Bronchial epithelial cell (primary cell): Measurements from ENCODE around the gene KRTAP19-6. TPM values are rescaled to one million over a fixed set of nuclear protein-coding genes. Genes with fewer than 3 reads are reported as not detected.

Source experiments
- DNase-seq: peaks from one replicate; pipeline ENCODE4 v3.0.0-alpha.2; 2010; ENCODE audit warnings: low read depth
- FAIRE-seq: peaks from 2 replicates; lab custom pipeline; 2011; peaks lifted over from hg19 to GRCh38; lab: Jason Lieb, UNC
- H3K27me3 ChIP-seq: 2 replicates; pipeline ENCODE4 v1.5.1; 2011; ENCODE audit warnings: low read length; ENCODE audit not compliant: control insufficient read depth, insufficient read depth
- H3K36me3 ChIP-seq: 2 replicates; pipeline ENCODE4 v1.5.1; 2011; ENCODE audit warnings: low read length; ENCODE audit not compliant: control insufficient read depth, insufficient read depth
- H3K4me3 ChIP-seq: 2 replicates; pipeline ENCODE4 v1.5.1; 2011; ENCODE audit warnings: mild to moderate bottlenecking, low read depth, low read length, control low read depth
- total RNA-seq: library from RNA; depleted of rRNA; stranded (reverse); fragments of >200 nt; gene quantifications from 2 replicates; pipeline ENCODE4 v1.2.1, GENCODE V29; 2014
- TF ChIP-seq, protein P1 (sequence below): IDR thresholded peaks from 2 replicates; pipeline ENCODE4 v1.5.1; 2011; ENCODE audit warnings: mild to moderate bottlenecking, moderate library complexity, low read length, control low read depth, inconsistent platforms; ENCODE audit not compliant: insufficient read depth, severe bottlenecking

Gene KRTAP19-6, protein sequence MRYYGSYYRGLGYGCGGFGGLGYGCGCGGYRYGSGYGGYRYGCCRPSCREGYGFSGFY
- total RNA-seq: not detected in 2 replicates

DNA sequence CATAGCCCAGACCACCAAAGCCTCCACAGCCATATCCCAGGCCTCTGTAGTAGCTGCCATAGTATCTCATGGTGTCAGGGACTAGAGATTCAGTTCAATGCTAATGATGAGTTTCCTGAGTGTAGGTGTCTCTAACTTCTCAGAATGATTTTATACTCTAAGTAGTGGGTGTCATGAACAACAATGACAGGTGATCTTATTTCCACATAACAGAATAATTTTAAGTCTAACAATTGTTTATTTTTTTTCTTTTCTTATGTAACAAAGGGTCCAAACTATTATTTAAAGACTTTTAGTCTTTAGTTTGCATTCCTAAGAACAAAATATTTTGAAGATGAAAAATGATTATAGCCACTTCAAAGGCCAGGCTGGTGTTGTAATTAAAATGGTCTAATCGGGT is at the start of gene KRTAP19-6:
Gene KRTAP19-6, minus strand, starts transcription at position 101 of the 400 bp plus-strand sequence. Its CDS starts 31 bp downstream, at position 70.
- FAIRE-seq: no peak
- Histone ChIP-seq H3K36me3 (no peaks in the 10 kb centered on the region), H3K27me3 (no peaks in the 10 kb centered on the region), H3K4me3 (no peak within 1 kb of the TSS)
- TF ChIP-seq, protein P1, sequence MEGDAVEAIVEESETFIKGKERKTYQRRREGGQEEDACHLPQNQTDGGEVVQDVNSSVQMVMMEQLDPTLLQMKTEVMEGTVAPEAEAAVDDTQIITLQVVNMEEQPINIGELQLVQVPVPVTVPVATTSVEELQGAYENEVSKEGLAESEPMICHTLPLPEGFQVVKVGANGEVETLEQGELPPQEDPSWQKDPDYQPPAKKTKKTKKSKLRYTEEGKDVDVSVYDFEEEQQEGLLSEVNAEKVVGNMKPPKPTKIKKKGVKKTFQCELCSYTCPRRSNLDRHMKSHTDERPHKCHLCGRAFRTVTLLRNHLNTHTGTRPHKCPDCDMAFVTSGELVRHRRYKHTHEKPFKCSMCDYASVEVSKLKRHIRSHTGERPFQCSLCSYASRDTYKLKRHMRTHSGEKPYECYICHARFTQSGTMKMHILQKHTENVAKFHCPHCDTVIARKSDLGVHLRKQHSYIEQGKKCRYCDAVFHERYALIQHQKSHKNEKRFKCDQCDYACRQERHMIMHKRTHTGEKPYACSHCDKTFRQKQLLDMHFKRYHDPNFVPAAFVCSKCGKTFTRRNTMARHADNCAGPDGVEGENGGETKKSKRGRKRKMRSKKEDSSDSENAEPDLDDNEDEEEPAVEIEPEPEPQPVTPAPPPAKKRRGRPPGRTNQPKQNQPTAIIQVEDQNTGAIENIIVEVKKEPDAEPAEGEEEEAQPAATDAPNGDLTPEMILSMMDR: no peak
- no peak for DNase-seq

DNA sequence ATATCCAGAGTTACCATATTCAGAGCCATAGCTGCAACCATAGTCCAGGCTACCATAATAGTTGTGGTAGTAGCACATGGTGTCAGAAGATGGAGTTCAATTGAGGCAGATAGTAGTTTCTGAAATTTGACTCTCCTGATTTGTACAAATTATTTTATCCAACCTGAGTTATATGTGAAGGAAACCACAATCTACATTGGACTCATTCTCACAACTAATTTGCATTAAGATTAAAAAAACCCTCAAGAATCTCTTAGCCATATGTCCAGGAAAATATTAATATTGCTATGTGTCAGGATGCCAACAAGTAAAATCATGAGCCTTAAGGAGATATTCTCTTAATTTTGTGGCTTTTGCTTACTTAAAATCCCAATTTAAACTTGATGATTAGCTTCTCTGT is 48.6 kb upstream of the KRTAP19-6 start, which contains the start of gene KRTAP22-2:
Gene KRTAP22-2, minus strand, starts transcription at position 101 of the 400 bp plus-strand sequence.
- Histone ChIP-seq H3K36me3 (no peaks in the 10 kb centered on the region), H3K4me3 (no peak within 1 kb of the TSS), H3K27me3 (no peaks in the 10 kb centered on the region)
- TF ChIP-seq, protein P1: no peak
- FAIRE-seq (no peak), DNase-seq (no peak)

DNA sequence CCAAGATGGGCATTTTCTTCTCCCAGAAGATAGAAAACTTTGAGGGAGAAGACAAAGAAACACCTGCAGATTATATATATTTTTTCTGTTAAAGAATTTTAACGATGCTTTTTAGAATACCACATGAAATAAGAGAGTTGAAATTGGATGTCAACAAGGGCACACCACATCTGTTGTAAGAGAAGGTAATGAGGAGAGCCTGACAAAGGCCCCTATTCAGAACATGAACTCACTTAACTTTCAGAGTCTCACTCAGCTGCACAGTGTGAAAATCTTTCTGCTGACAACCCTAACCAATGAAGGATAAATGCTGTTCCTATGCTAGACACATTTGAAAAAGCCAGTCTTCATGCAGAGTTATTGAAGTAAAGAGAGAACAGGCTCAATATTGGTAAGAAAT is 41.2 kb upstream of the KRTAP19-6 start:
- Histone ChIP-seq H3K4me3 (no peak overlapping the region), H3K36me3 (no peaks in the 10 kb centered on the region), H3K27me3 (no peaks in the 10 kb centered on the region)
- DNase-seq (no peak), FAIRE-seq (no peak)
- TF ChIP-seq, protein P1: no peak

DNA sequence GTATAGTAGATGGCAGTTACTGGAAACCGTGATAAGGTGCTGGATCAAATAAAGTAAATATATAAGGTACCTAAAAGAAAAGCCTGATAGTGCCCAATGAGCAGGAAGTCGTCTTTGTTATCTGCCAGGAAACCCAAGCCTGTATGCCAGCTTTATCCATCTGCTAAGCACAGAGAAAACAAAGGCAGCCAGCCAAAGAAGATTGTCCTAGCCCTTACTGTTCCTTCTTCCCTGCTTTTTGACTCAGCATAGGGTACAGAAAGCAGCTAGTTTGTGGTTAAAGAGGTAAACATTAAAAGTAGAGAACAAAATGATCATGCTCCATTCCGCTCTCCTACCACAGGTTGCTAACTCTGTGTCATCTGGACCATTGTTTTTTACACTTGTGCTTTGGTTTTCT is 38.5 kb upstream of the KRTAP19-6 start:
- FAIRE-seq (no peak), DNase-seq (no peak)
- H3K27me3 ChIP-seq: no peaks in the 10 kb centered on the region
- TF ChIP-seq, protein P1: no peak
- H3K36me3 ChIP-seq: no peaks in the 10 kb centered on the region
- no peak overlapping the region for H3K4me3 ChIP-seq

DNA sequence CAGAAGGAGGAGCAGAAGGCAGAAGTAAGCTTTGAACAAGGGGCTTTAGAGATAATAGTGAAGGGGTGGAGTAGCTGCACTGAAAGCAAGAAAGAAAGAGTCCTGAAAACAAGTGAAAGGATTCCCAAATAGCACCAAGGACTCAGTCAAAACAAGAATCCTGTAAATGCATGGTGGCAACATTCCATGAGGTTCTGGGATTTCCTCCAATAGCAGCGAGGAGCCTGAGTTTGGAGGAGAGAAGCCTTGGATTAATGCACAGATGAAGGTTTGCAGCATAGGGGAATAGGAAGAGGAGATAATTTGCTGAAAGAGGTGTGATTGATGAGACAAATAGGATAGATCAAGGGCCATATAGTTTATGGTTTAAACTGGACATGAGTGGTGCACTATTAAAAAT is 37.7 kb upstream of the KRTAP19-6 start:
- FAIRE-seq (no peak), DNase-seq (no peak)
- TF ChIP-seq, protein P1: no peak
- H3K4me3 ChIP-seq: no peak overlapping the region
- no peaks in the 10 kb centered on the region for H3K27me3 ChIP-seq
- no peaks in the 10 kb centered on the region for H3K36me3 ChIP-seq

DNA sequence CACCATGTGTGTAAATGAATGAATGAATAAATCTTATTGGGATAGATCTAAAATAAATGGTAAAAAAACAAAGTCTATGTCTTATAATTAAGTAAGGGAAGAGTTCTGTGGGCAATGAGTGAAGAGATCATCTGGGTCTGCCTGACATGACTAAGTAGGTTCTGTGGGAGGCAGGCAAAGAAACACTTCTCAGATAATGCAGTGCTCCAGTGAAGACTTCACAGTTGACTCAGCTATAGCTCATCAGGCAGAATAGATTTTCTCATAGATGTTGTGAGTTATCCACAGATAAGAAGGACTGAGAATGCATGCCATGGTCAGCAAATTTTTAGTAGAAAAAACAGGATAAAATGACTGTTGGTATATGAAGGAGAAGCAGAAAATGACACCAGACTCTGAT is 36.1 kb upstream of the KRTAP19-6 start:
- DNase-seq (no peak), FAIRE-seq (no peak)
- TF ChIP-seq, protein P1: no peak
- Histone ChIP-seq H3K4me3 (no peak overlapping the region), H3K27me3 (no peaks in the 10 kb centered on the region), H3K36me3 (no peaks in the 10 kb centered on the region)
